Testis (tissue), 3 donors: Measurements from ENCODE around the gene ADAM8. TPM values are rescaled to one million over a fixed set of nuclear protein-coding genes. Genes with fewer than 3 reads are reported as not detected.

ENCODE experiments used
- DNase-seq: peaks from one replicate; pipeline ENCODE4 v3.0.0-alpha.2; 2019
- H3K27ac ChIP-seq, 2 donors: fragments of 200-600 bp; sonication (generic); one replicate each; pipeline ENCODE4 v1.5.1; 2019
- H3K27me3 ChIP-seq: fragments of 200-600 bp; sonication (generic); one replicate; pipeline ENCODE4 v1.5.1; 2019
- H3K36me3 ChIP-seq: fragments of 200-600 bp; sonication (generic); one replicate; pipeline ENCODE4 v1.5.1; 2017; ENCODE audit warnings: low read depth; ENCODE audit errors: missing control alignments
- H3K4me1 ChIP-seq: fragments of 200-600 bp; sonication (generic); one replicate; pipeline ENCODE4 v1.5.1; 2019
- H3K4me3 ChIP-seq, 2 donors: fragments of 200-600 bp; sonication (generic); one replicate each; pipeline ENCODE4 v1.5.1; 2017 to 2019
- H3K9me3 ChIP-seq: fragments of 200-600 bp; sonication (generic); one replicate; pipeline ENCODE4 v1.5.1; 2017
- CTCF ChIP-seq, 3 experiments: fragments of 450-650 bp in 2 of 3; fragments of 200-600 bp in 1 of 3; sonication (generic) in 1 of 3; IDR thresholded peaks; one replicate each; pipeline ENCODE4 v1.5.1; 2016 to 2019; ENCODE audit warnings: antibody characterized with exemption in 3 of 3, mild to moderate bottlenecking in 2 of 3, moderate library complexity in 1 of 3
- POLR2A ChIP-seq: fragments of 450-650 bp; IDR thresholded peaks from one replicate; pipeline ENCODE4 v1.6.1; 2017; ENCODE audit warnings: antibody characterized with exemption, mild to moderate bottlenecking, moderate library complexity
- WGBS, 2 donors: methylation state at CpG; one replicate each; pipeline ENCODE4 v1.1.5; 2018; 5-methylcytosine and 5-hydroxymethylcytosine counted together
- intact Hi-C: fragments of 100-400 bp; cut with DNase I; formaldehyde crosslinking; loops from one replicate; pipeline ENCODE4 v1.15.1; 2023; ENCODE audit warnings: low total_unique reads
- polyA plus RNA-seq: library from polyadenylated mRNA; stranded (reverse); fragments of 350-450 nt; fragmentation: Illumina TruSeq; extraction: RNeasy Lipid Tissue Mini Kit (QIAGEN cat#74804); gene quantifications from one replicate; pipeline ENCODE4 v1.2.3, GENCODE V29; 2014; ENCODE audit warnings: low read depth, low replicate concordance; ENCODE audit not compliant: insufficient read depth
- total RNA-seq, 2 donors: library from RNA; depleted of rRNA; stranded (reverse); fragments of >200 nt; gene quantifications; one replicate each; pipeline ENCODE4 v1.2.3, GENCODE V29; 2016

Gene ADAM8
- total and polyA plus RNA-seq, 3 donors from 2014 or later = 3.5 to 14.6 (median 12.8) TPM

GRCh38 chr10:133299738-133300137 is 23.1 kb upstream of the ADAM8 start:
- 93 to 95% methylated on average over 14 of the region's 14 CpGs for WGBS, 2 donors
- TF ChIP-seq CTCF (IDR thresholded peaks at IDR 0.05) (no peak), POLR2A (no peak)
- intact Hi-C loops = no loop called here
- no peak for DNase-seq
- Histone ChIP-seq H3K27me3 (no peaks in the 10 kb centered on the region), H3K9me3 (no peaks in the 10 kb centered on the region), H3K4me1 (peaks cover under 1% of the 10 kb centered on the region), H3K4me3 (no peak overlapping the region), H3K27ac (no peak overlapping the region), H3K36me3 (no peaks in the 10 kb centered on the region)

DNA sequence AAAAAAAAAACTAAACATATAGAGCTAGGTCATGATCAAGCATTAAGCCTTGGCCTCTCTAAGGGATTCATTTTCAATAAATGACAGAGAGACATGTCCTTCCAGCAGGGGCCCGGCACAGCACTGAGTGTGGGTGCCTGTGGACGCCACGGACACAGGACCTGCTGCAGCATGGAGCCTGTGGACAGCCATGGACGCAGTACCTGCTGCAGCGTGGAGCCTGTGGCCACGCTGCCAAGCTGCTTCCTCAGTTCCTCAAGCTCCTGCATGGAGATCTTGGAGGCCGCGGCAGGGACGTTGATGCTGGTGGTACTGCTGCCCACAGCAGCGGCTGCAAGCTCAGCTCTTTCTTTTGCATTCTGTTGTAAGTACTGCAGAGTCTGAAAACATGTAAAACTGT is 22.6 kb upstream of the ADAM8 start:
- 88 to 96% methylated on average over 4 to 10 of the region's 10 CpGs for WGBS, 2 donors
- intact Hi-C loops = no loop called here
- H3K27ac ChIP-seq = no peak overlapping the region
- no peak for DNase-seq
- no peaks in the 10 kb centered on the region for H3K36me3 ChIP-seq
- no peak for TF ChIP-seq CTCF (IDR thresholded peaks at IDR 0.05)
- TF ChIP-seq POLR2A = no peak
- no peaks in the 10 kb centered on the region for H3K9me3 ChIP-seq
- no peak overlapping the region for H3K4me3 ChIP-seq
- no peaks in the 10 kb centered on the region for H3K27me3 ChIP-seq
- H3K4me1 ChIP-seq = no peaks in the 10 kb centered on the region

DNA sequence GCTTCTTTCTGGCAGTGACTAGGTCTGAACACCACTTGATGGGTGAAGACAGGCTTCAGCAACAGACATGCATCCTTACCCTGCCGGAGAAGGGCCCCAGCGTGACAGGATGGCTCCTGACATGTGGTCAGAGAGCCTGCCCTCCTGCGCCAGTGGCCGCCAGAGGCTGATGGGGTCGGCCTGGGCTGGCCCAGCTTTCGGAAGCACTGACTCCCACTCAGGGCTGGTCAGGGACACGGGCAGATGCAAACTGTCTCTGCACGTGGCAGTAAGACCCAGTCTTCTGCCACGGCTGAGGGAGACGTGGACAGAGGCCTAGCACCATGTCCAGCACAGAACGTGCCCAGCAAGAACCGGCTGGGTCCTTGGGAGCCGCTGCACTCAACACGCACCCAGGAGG is 21.8 kb upstream of the ADAM8 start:
- intact Hi-C loops = no loop called here
- no peak for DNase-seq
- 86 to 97% methylated on average over 7 to 13 of the region's 14 CpGs for WGBS, 2 donors
- H3K36me3 ChIP-seq = no peaks in the 10 kb centered on the region
- no peak overlapping the region for H3K27ac ChIP-seq
- no peak overlapping the region for H3K4me3 ChIP-seq
- no peaks in the 10 kb centered on the region for H3K4me1 ChIP-seq
- H3K27me3 ChIP-seq = no peaks in the 10 kb centered on the region
- no peaks in the 10 kb centered on the region for H3K9me3 ChIP-seq
- no peak for TF ChIP-seq POLR2A
- no peak for TF ChIP-seq CTCF (IDR thresholded peaks at IDR 0.05)

DNA sequence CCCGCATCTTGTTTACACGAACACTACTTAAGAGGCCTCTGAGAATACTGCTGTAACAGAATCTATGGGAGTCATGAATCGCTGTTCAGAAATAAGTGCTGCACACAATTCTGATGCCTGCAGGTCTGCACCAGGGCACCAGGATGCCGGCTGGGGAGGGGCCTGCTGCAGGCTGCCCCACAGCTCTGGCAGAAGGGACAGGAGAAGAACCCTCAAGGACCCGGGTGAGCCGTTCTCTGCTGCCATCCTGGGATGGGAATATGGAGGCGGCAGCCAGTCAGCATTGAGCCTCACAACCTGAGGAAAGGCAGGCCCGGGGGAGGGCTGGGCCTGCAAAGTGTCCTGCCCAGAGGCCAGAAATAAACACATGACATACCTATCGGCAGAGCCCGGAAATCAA is 20.8 kb upstream of the ADAM8 start:
- intact Hi-C loops = no loop called here
- DNase-seq = no peak
- Histone ChIP-seq H3K27me3 (no peaks in the 10 kb centered on the region), H3K4me3 (no peak overlapping the region), H3K36me3 (no peaks in the 10 kb centered on the region), H3K4me1 (no peaks in the 10 kb centered on the region), H3K27ac (no peak overlapping the region), H3K9me3 (no peaks in the 10 kb centered on the region)
- WGBS, 2 donors = 93 to 94% methylated on average over 10 of the region's 10 CpGs
- TF ChIP-seq POLR2A (no peak), CTCF (IDR thresholded peaks at IDR 0.05) (no peak)

- no peak for TF ChIP-seq CTCF (IDR thresholded peaks at IDR 0.05)
- TF ChIP-seq POLR2A = no peak
- Histone ChIP-seq H3K27me3 (no peaks in the 10 kb centered on the region), H3K4me1 (no peaks in the 10 kb centered on the region), H3K9me3 (no peaks in the 10 kb centered on the region), H3K27ac (no peak overlapping the region), H3K36me3 (no peaks in the 10 kb centered on the region), H3K4me3 (no peak overlapping the region)
- intact Hi-C loops = no loop called here
- DNase-seq = no peak
- 92% methylated on average over 25 to 42 of the region's 42 CpGs for WGBS, 2 donors
These were observed 19.0 kb upstream of the ADAM8 start for GRCh38 chr10:133295426-133296320.
